HG02840 (cell line): ENCODE measurements around the gene PCNX3.

Source experiments
- ATAC-seq: cut with Tn5 transposase; IDR thresholded peaks from one replicate; pipeline ENCODE4 v1.9.1; 2021; ENCODE audit warnings: mild to moderate bottlenecking, moderate library complexity, moderate number of reproducible peaks; ENCODE audit not compliant: unreplicated experiment, low FRiP score

The PCNX3 gene

GRCh38 chr11:65615229-65615949, at the start of gene PCNX3:
PCNX3 (plus strand) TSS chr11:65615776; CDS start chr11:65616312, 536 bp downstream.
- peak; percentile 76 for ATAC-seq

GRCh38 chr11:65569164-65569972, 46.2 kb upstream of the PCNX3 start:
- ATAC-seq, result no peak

- ATAC-seq, result peak; percentile 56
Measured at GRCh38 chr11:65569973-65570918, 45.3 kb upstream of the PCNX3 start, which contains the start of gene ZNRD2. ZNRD2 (plus strand) TSS chr11:65570477; CDS start chr11:65570492, 15 bp downstream.

- no peak for ATAC-seq
Measured at GRCh38 chr11:65571420-65571819, 44.2 kb upstream of the PCNX3 start.

GRCh38 chr11:65571940-65572339, 43.6 kb upstream of the PCNX3 start:
- no peak for ATAC-seq

GRCh38 chr11:65572356-65573051, 43.1 kb upstream of the PCNX3 start, which contains the start of gene FAM89B:
FAM89B (plus strand) TSS chr11:65572538; CDS start chr11:65572670, 132 bp downstream.
- ATAC-seq, result no peak

- ATAC-seq, result no peak
Measured at GRCh38 chr11:65573391-65574079, 42.0 kb upstream of the PCNX3 start.

GRCh38 chr11:65574109-65574810, 41.3 kb upstream of the PCNX3 start:
- no peak for ATAC-seq

GRCh38 chr11:65574811-65575567, 40.6 kb upstream of the PCNX3 start:
- no peak for ATAC-seq

GRCh38 chr11:65575568-65576231, 39.9 kb upstream of the PCNX3 start, which contains the start of gene EHBP1L1:
EHBP1L1 (plus strand) TSS chr11:65576053; CDS start chr11:65576303, 250 bp downstream.
- ATAC-seq, result no peak

GRCh38 chr11:65576232-65576866, 39.2 kb upstream of the PCNX3 start:
- ATAC-seq, result no peak

- ATAC-seq, result no peak
Measured at GRCh38 chr11:65576867-65577755, 38.5 kb upstream of the PCNX3 start.

- ATAC-seq, result no peak
Measured at GRCh38 chr11:65577756-65578109, 37.8 kb upstream of the PCNX3 start.

- ATAC-seq, result no peak
Measured at GRCh38 chr11:65578134-65578533, 37.4 kb upstream of the PCNX3 start.

- no peak for ATAC-seq
Measured at GRCh38 chr11:65578667-65579066, 36.9 kb upstream of the PCNX3 start.

- no peak for ATAC-seq
Measured at GRCh38 chr11:65579291-65579690, 36.3 kb upstream of the PCNX3 start.
